Stimulated activated CD8-positive, alpha-beta memory T cell treated with anti-CD3 and anti-CD28 coated beads, Interleukin-15, amount 100 ng/mL, for 4 hours (primary cell): ENCODE data around the gene RABEP1.
A peak's percentile ranks its signal among the peaks of the same experiment; 100 is the strongest.

Source experiments
- DNase-seq, 2 donors: peaks; one replicate each; pipeline ENCODE4 v3.0.0-alpha.2; 2020; ENCODE audit warnings: low read depth in 2 of 2

Gene RABEP1

GRCh38 chr17:5272322-5272721, 9.8 kb upstream of the RABEP1 start:
- DNase-seq = no peak

- peak in 1 of 2 donors; percentile 57 for DNase-seq
Measured at GRCh38 chr17:5282642-5283217, 646 bp downstream of the RABEP1 start.

GRCh38 chr17:5283571-5284315, 1.7 kb downstream of the RABEP1 start:
- no peak for DNase-seq

- DNase-seq = no peak
Measured at GRCh38 chr17:5284681-5285080, 2.6 kb downstream of the RABEP1 start.

GRCh38 chr17:5286846-5287245, 4.8 kb downstream of the RABEP1 start:
- DNase-seq = no peak

- DNase-seq = no peak
Measured at GRCh38 chr17:5291683-5292350, 9.7 kb downstream of the RABEP1 start.

- DNase-seq = no peak
Measured at GRCh38 chr17:5297245-5297644, 15.2 kb downstream of the RABEP1 start.

- no peak for DNase-seq
Measured at GRCh38 chr17:5299383-5299782, 17.3 kb downstream of the RABEP1 start.

GRCh38 chr17:5304636-5305035, 22.6 kb downstream of the RABEP1 start:
- no peak for DNase-seq

GRCh38 chr17:5309851-5310250, 27.8 kb downstream of the RABEP1 start:
- DNase-seq = no peak

- no peak for DNase-seq
Measured at GRCh38 chr17:5325851-5326250, 43.8 kb downstream of the RABEP1 start.

- no peak for DNase-seq
Measured at GRCh38 chr17:5329784-5330557, 47.9 kb downstream of the RABEP1 start.

- no peak for DNase-seq
Measured at GRCh38 chr17:5330981-5331380, 48.9 kb downstream of the RABEP1 start.

GRCh38 chr17:5331506-5331905, 49.4 kb downstream of the RABEP1 start:
- no peak for DNase-seq

- DNase-seq = no peak
Measured at GRCh38 chr17:5344914-5345313, 62.8 kb downstream of the RABEP1 start.

GRCh38 chr17:5352681-5353289, 70.7 kb downstream of the RABEP1 start:
- no peak for DNase-seq

- DNase-seq = no peak
Measured at GRCh38 chr17:5354310-5354709, 72.2 kb downstream of the RABEP1 start.

GRCh38 chr17:5354886-5355415, 72.9 kb downstream of the RABEP1 start:
- no peak for DNase-seq

- no peak for DNase-seq
Measured at GRCh38 chr17:5355421-5356129, 73.5 kb downstream of the RABEP1 start.

GRCh38 chr17:5361426-5361825, 79.3 kb downstream of the RABEP1 start:
- DNase-seq = no peak
